GM12891 (cell line): ENCODE measurements around the gene HERPUD1.
A peak's percentile ranks its signal among the peaks of the same experiment; 100 is the strongest.

Experiments
- POLR2A ChIP-seq: IDR thresholded peaks from 2 replicates; pipeline ENCODE4 v1.6.1; 2011; ENCODE audit warnings: low read depth, low read length, control low read depth
- POLR2AphosphoS5 ChIP-seq: IDR thresholded peaks from 2 replicates; pipeline ENCODE4 v1.6.1; 2011; ENCODE audit warnings: low read depth, low read length, control low read depth
- POU2F2 ChIP-seq: IDR thresholded peaks from 2 replicates; pipeline ENCODE4 v1.6.1; 2011; ENCODE audit warnings: low read depth, mild to moderate bottlenecking, control low read depth, low read length, moderate library complexity
- SPI1 ChIP-seq: IDR thresholded peaks from 2 replicates; pipeline ENCODE4 v1.6.1; 2011; ENCODE audit warnings: low read depth, low read length, control low read depth
- TAF1 ChIP-seq: IDR thresholded peaks from 2 replicates; pipeline ENCODE4 v1.6.1; 2011; ENCODE audit warnings: low read depth, low read length, control low read depth

DNA sequence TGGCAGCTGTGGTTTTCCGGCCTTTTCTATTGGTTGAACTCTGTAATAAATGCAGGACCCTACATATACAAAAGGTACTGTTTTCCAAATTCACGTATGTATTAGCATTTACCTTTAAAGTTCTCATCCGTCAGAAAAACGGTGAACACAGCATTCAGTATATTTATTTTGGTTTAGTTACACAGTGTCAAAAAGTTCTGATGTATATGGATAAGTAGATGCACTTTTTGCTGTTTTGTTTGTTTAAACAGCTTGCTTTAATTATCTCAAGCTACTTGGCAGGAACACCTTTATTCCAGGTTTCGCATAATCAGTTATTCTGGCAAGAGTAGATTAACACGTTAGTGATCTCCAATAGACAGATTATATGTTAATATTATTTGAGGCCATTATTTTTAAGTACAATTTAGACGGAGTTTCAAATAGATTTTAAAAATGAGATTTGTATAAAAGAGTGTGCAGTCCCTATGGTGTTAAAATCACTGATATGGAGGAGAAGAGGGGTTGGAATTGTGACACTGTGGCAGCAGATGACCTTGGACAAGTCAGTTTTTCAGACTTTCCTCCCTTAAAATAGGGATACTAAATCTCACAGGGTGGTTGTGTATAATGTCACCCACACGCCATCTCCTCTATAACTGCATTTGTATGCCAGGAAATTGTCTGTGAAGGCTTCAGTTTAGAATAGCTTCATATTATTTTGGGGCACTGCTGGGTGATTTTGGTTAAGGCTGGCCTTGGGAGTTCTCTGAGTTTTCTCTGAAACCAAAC is 2.1 kb downstream of the HERPUD1 start:
- TF ChIP-seq POLR2A (0 out of 2 replicates have a peak, but pooled peaks have one; percentile 44), SPI1 (no peak), POLR2AphosphoS5 (0 out of 2 replicates have a peak, but pooled peaks have one; percentile 31), TAF1 (no peak), POU2F2 (no peak)
